Nephron progenitor cell (in vitro differentiated cells): ENCODE measurements around the gene STK10.
A peak's percentile ranks its signal among the peaks of the same experiment; 100 is the strongest.

ENCODE experiments used
- DNase-seq: peaks from one replicate; pipeline ENCODE4 v3.0.0; 2021
- H3K27ac Mint-ChIP-seq: 2 replicates; pipeline ENCODE4 v1.8.0; 2021; ENCODE audit warnings: mild to moderate bottlenecking, moderate library complexity, mixed read lengths
- H3K27me3 Mint-ChIP-seq: 2 replicates; pipeline ENCODE4 v1.8.0; 2021; ENCODE audit warnings: mild to moderate bottlenecking, low read depth, mixed read lengths; ENCODE audit not compliant: poor library complexity
- H3K36me3 Mint-ChIP-seq: 2 replicates; pipeline ENCODE4 v1.8.0; 2021; ENCODE audit warnings: low read depth, mixed read lengths
- H3K4me1 Mint-ChIP-seq: 2 replicates; pipeline ENCODE4 v1.8.0; 2021; ENCODE audit warnings: mixed read lengths
- H3K4me3 Mint-ChIP-seq: 2 replicates; pipeline ENCODE4 v1.8.0; 2021; ENCODE audit warnings: mild to moderate bottlenecking, moderate library complexity, mixed read lengths
- H3K9me3 Mint-ChIP-seq: 2 replicates; pipeline ENCODE4 v1.8.0; 2021; ENCODE audit warnings: mild to moderate bottlenecking, moderate library complexity, mixed read lengths
- CTCF ChIP-seq: fragments of 200-600 bp; sonication (generic); IDR thresholded peaks from 2 replicates; pipeline ENCODE4 v1.5.0; 2021; ENCODE audit warnings: antibody characterized with exemption

STK10 gene

GRCh38 chr5:172015346-172015745 lies 172.7 kb downstream of the STK10 start:
- H3K9me3 Mint-ChIP-seq = no peaks in the 10 kb centered on the region
- no peak for DNase-seq
- TF ChIP-seq CTCF = no peak
- H3K4me3 Mint-ChIP-seq = no peak overlapping the region
- H3K27me3 Mint-ChIP-seq = peaks cover under 1% of the 10 kb centered on the region
- no peak overlapping the region for H3K27ac Mint-ChIP-seq
- no peaks in the 10 kb centered on the region for H3K36me3 Mint-ChIP-seq
- peaks cover 1% of the 10 kb centered on the region for H3K4me1 Mint-ChIP-seq

GRCh38 chr5:172010278-172010677 lies 177.7 kb downstream of the STK10 start:
- Mint-ChIP-seq H3K9me3 (no peaks in the 10 kb centered on the region), H3K4me1 (peaks cover 36% of the 10 kb centered on the region), H3K36me3 (no peaks in the 10 kb centered on the region), H3K27ac (no peak overlapping the region), H3K4me3 (no peak overlapping the region), H3K27me3 (peaks cover 11% of the 10 kb centered on the region)
- TF ChIP-seq CTCF = no peak
- DNase-seq = no peak

- Mint-ChIP-seq H3K4me1 (peaks cover 41% of the 10 kb centered on the region), H3K9me3 (no peaks in the 10 kb centered on the region), H3K4me3 (no peak overlapping the region), H3K27ac (no peak overlapping the region), H3K27me3 (peaks cover 11% of the 10 kb centered on the region), H3K36me3 (no peaks in the 10 kb centered on the region)
- no peak for TF ChIP-seq CTCF
- DNase-seq = no peak
Observed at GRCh38 chr5:172009536-172010270, 178.3 kb downstream of the STK10 start.

GRCh38 chr5:172008689-172009141 lies 179.3 kb downstream of the STK10 start:
- Mint-ChIP-seq H3K36me3 (no peaks in the 10 kb centered on the region), H3K9me3 (no peaks in the 10 kb centered on the region), H3K4me1 (peaks cover 45% of the 10 kb centered on the region), H3K4me3 (no peak overlapping the region), H3K27ac (no peak overlapping the region), H3K27me3 (peaks cover 11% of the 10 kb centered on the region)
- no peak for DNase-seq
- no peak for TF ChIP-seq CTCF

GRCh38 chr5:172008111-172008455 lies 179.9 kb downstream of the STK10 start:
- peaks cover 11% of the 10 kb centered on the region for H3K27me3 Mint-ChIP-seq
- no peaks in the 10 kb centered on the region for H3K9me3 Mint-ChIP-seq
- no peak for TF ChIP-seq CTCF
- H3K36me3 Mint-ChIP-seq = no peaks in the 10 kb centered on the region
- no peak overlapping the region for H3K27ac Mint-ChIP-seq
- H3K4me1 Mint-ChIP-seq = peaks cover 51% of the 10 kb centered on the region
- no peak for DNase-seq
- H3K4me3 Mint-ChIP-seq = peak overlapping the region; percentile 95
